Panc1 (cell line): ENCODE results near the gene IGF1R.

ENCODE experiments used
- CTCF ChIP-seq: fragments of 450-650 bp; IDR thresholded peaks from 2 replicates; pipeline ENCODE4 v1.5.1; 2017; ENCODE audit warnings: mild to moderate bottlenecking
- POLR2AphosphoS5 ChIP-seq: IDR thresholded peaks from 2 replicates; pipeline ENCODE4 v1.6.1; 2012; ENCODE audit warnings: mild to moderate bottlenecking, low read depth, low read length, moderate library complexity
- SIN3A ChIP-seq: IDR thresholded peaks from 2 replicates; pipeline ENCODE4 v1.6.1; 2012; ENCODE audit warnings: low read depth, mild to moderate bottlenecking, low read length, moderate library complexity, borderline replicate concordance; ENCODE audit not compliant: insufficient read depth
- TCF7L2 ChIP-seq: IDR thresholded peaks from 2 replicates; pipeline ENCODE4 v1.6.1; 2011; ENCODE audit warnings: mild to moderate bottlenecking, low read depth, low read length, inconsistent platforms
- TF ChIP-seq, protein P1 (sequence below), 2 experiments: IDR thresholded peaks; 2 replicates each; pipeline ENCODE4 v1.6.1; 2011 to 2012; ENCODE audit warnings: low read depth in 2 of 2, control low read depth in 1 of 2, low read length in 1 of 2, mild to moderate bottlenecking in 1 of 2, moderate library complexity in 1 of 2; ENCODE audit not compliant: insufficient read depth in 1 of 2

GRCh38 chr15:98917417-98917816, 269.1 kb downstream of the IGF1R start:
- TF ChIP-seq CTCF (no peak), SIN3A (no peak), POLR2AphosphoS5 (no peak), TCF7L2 (no peak)
- TF ChIP-seq, protein P1, sequence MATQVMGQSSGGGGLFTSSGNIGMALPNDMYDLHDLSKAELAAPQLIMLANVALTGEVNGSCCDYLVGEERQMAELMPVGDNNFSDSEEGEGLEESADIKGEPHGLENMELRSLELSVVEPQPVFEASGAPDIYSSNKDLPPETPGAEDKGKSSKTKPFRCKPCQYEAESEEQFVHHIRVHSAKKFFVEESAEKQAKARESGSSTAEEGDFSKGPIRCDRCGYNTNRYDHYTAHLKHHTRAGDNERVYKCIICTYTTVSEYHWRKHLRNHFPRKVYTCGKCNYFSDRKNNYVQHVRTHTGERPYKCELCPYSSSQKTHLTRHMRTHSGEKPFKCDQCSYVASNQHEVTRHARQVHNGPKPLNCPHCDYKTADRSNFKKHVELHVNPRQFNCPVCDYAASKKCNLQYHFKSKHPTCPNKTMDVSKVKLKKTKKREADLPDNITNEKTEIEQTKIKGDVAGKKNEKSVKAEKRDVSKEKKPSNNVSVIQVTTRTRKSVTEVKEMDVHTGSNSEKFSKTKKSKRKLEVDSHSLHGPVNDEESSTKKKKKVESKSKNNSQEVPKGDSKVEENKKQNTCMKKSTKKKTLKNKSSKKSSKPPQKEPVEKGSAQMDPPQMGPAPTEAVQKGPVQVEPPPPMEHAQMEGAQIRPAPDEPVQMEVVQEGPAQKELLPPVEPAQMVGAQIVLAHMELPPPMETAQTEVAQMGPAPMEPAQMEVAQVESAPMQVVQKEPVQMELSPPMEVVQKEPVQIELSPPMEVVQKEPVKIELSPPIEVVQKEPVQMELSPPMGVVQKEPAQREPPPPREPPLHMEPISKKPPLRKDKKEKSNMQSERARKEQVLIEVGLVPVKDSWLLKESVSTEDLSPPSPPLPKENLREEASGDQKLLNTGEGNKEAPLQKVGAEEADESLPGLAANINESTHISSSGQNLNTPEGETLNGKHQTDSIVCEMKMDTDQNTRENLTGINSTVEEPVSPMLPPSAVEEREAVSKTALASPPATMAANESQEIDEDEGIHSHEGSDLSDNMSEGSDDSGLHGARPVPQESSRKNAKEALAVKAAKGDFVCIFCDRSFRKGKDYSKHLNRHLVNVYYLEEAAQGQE (IDR thresholded peaks at IDR 0.05; ENCODE audit: insufficient read depth in 1 of 2, low read depth in 2 of 2, low read length in 1 of 2) = no peak
